ENCODE data around the gene DAG1.
A peak's percentile ranks its signal among the peaks of the same experiment; 100 is the strongest.

- TF ChIP-seq CTCF (IDR thresholded peaks at IDR 0.05; ENCODE audit: low read length): peak; percentile 94
- no peak for TF ChIP-seq EZH2 (IDR thresholded peaks at IDR 0.05; ENCODE audit: borderline replicate concordance, low read length)
Observed at GRCh38 chr3:49539659-49540560, 69.8 kb downstream of the DAG1 start.

Data from OCI-LY1 (cell line).